AG09319 (cell line): ENCODE measurements around the gene HIBCH.
A peak's percentile ranks its signal among the peaks of the same experiment; 100 is the strongest.

ENCODE experiments used
- DNase-seq: peaks from one replicate; pipeline ENCODE4 v3.0.0-alpha.2; 2010; ENCODE audit warnings: low read depth; ENCODE audit errors: extremely low read depth
- TF ChIP-seq, protein P1 (sequence below): IDR thresholded peaks from 2 replicates; pipeline ENCODE4 v1.5.1; 2011; ENCODE audit warnings: low read depth, mild to moderate bottlenecking, inconsistent platforms, low read length, moderate library complexity

The HIBCH gene

DNA sequence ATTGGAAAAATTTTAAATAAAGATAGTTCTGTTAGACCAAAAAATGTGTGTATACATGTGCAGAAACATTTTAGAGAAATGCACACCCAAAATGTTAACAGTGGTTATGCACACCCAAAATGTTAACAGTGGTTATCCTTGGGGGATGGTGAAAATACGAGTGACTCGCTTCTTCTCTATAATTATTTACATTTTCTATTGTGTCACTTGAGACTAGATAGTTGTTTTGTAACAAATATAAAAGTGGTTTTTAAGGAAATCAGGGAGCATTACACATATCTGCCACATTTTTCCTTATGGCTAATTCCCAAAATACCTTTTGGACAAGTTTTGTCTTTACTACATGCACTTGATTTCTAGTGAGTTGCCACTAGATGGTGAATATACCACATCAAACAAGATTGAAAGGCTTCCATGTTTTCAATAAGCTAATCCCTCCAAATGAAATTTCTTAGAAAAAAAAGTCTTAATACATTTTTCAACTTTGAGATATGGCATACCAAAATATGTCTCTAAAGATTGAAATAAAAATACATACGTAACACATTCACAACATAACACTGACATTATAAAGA, 9.0 kb upstream of the HIBCH start:
- no peak for DNase-seq
- TF ChIP-seq, protein P1, sequence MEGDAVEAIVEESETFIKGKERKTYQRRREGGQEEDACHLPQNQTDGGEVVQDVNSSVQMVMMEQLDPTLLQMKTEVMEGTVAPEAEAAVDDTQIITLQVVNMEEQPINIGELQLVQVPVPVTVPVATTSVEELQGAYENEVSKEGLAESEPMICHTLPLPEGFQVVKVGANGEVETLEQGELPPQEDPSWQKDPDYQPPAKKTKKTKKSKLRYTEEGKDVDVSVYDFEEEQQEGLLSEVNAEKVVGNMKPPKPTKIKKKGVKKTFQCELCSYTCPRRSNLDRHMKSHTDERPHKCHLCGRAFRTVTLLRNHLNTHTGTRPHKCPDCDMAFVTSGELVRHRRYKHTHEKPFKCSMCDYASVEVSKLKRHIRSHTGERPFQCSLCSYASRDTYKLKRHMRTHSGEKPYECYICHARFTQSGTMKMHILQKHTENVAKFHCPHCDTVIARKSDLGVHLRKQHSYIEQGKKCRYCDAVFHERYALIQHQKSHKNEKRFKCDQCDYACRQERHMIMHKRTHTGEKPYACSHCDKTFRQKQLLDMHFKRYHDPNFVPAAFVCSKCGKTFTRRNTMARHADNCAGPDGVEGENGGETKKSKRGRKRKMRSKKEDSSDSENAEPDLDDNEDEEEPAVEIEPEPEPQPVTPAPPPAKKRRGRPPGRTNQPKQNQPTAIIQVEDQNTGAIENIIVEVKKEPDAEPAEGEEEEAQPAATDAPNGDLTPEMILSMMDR: peak; percentile 23

DNA sequence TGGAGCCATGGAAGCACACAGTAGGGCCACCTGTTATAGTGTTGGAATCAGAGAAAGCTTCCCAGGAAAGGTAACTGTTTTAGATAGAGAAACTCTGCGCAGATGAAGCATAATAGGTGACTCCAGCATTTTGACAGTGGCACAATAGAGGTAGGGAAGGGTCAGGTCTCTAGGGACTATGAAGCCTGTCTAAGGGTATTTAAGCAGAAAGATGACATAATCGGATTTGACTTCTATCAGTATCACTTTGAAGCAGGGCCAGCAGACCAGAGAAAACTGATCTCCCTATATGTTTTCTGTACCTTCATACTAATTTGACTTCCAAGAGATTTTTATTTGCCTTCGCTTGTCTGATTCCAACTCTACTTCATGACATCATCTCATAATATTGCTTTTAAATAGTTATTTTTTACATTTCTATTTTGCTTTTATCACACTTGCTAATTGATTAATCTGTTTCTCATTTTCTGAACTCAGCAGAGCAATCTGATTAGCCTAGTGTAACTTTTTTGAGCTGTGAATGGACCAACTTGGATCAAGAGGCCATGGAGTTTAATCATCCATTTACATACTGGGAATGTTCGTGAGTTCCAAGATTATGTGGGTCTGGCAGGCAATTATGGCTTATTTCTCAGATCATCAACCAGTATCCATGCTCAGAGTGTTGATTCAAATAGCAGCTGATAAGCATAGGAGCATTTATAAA, 8.4 kb upstream of the HIBCH start:
- TF ChIP-seq, protein P1: no peak
- DNase-seq: no peak

DNA sequence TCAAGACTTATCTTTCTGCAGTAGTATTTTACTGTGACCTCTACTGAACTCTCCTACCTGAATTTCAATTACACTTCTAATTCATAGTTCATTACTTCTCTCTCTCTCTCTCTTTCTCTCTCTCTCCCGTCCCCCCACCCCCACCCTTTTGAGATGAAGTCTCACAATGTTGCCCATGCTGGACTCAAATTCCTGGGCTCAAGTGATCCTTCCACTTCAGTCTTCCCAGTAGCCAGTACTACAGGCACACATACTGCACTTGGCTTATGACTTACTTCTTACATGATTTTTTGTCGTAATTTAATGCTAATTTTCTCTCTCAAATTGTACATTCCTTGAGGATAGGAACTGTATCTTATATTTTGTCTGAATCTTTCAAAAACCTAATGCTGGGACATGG, 6.0 kb upstream of the HIBCH start:
- TF ChIP-seq, protein P1: no peak

DNA sequence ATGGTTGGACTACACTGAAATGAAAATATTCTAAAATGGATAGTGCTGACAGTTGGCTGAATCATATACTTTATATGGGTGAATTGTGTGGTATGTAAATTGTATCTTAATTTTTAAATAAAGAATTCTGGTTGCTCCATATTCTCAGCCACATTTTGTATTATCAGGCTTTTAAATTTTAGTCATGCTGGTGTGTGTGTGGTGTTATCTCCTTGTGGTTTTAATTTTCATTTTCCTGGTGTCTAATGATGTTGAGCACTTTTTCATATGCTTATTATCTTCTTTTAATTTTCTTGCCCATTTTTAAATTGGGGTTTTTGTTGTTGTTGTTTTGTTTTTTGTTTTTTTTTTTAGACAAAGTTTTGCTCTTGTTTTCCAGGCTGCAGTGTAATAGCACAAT, 3.8 kb upstream of the HIBCH start:
- no peak for DNase-seq
- TF ChIP-seq, protein P1: no peak

More for the DNA sequence above, 6.0 kb upstream of the HIBCH start:
- no peak for DNase-seq

DNA sequence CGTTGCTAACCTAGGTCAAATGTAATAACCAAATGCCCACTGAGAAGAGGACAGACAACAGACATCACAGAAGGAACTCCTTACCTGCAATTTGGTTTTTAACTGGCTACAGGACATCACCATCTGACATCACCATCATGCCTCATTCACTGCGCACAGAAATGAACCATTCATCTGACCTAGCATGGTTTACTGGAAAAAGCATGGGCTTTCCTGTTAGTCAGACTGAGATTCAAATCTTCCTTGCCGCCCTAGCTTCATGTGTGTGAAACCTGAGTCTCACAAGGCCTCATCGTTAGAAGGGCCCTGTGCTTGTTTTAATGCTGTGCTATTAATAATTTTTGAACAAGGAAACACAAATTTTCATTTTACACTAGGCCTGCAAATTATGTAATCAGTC, 1.1 kb upstream of the HIBCH start:
- TF ChIP-seq, protein P1: no peak
- no peak for DNase-seq

DNA sequence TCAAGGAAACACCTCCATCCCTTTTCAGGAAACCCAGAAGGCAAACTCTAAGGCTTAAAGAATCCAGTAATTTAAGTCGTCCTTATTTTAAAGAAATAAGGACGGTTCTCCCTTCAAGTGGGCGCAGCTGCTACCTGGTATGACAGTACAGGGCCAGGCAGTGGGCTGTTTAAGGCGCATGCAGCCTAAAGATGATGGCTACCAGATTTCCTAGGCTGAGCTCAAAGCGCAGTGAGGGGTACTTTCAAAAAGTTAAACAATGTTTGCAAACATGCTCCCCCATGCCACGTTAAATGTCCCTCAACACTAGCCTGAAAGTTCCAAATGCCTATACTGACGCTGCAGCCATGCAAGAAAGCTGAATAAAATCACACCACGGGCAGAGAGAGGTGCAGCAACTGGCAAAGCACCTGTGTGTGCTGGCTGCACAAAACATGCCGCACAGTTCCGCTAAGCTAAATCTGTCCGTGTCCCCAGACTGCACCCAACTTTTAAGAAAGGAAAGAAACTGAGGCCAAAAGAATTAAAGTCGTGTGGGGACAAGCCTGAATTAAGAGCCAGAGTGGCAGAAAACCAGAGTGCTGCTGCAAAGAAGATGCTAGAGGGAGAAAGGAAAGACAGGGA, 583 bp downstream of the HIBCH start:
- TF ChIP-seq, protein P1: no peak

DNA sequence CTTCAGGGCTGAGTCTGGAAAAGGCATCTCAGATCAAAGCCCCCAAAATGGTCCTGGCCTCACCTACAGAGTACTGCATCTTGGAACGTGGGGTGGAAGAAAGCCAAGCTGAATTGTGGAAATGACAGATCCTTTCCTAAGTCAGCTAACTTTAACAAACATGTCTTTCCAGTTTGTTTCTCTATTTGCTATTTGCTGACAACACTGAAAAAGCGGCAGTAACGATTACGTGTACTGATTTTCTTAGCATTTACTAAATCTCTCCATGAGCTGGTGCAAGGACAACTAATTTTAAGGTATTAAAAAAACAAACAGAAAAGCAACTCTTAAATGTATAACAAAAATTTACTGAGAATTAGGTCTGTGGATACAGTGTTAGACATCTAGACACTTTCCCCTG, 1.1 kb downstream of the HIBCH start:
- TF ChIP-seq, protein P1: no peak
- DNase-seq: no peak

More for the DNA sequence above, 583 bp downstream of the HIBCH start:
- no peak for DNase-seq
